Stimulated activated naive CD8-positive, alpha-beta T cell treated with anti-CD3 and anti-CD28 coated beads, Interleukin-15, Interleukin-2, amounts not matched to agents 100 U/mL and 50 U/mL, for 24 hours (primary cell): ENCODE measurements around the gene FOXRED1.
A peak's percentile ranks its signal among the peaks of the same experiment; 100 is the strongest.

Source experiments
- ATAC-seq: fragments of 150-1000 bp; cut with Tn5 transposase; one replicate; pipeline ENCODE4 v1.10.0; 2021
- DNase-seq: peaks from one replicate; pipeline ENCODE4 v3.0.0; 2021

FOXRED1 gene

GRCh38 chr11:126312961-126313360 lies 44.0 kb downstream of the FOXRED1 start:
- DNase-seq: no peak
- ATAC-seq: no peak

GRCh38 chr11:126313826-126314225 lies 44.9 kb downstream of the FOXRED1 start:
- ATAC-seq (no peak), DNase-seq (no peak)

GRCh38 chr11:126317432-126317755 lies 48.4 kb downstream of the FOXRED1 start:
- no peak for ATAC-seq

GRCh38 chr11:126317756-126318573 lies 49.0 kb downstream of the FOXRED1 start:
- ATAC-seq (peak; percentile 50), DNase-seq (peak; percentile 46)

More at GRCh38 chr11:126317432-126317755, 48.4 kb downstream of the FOXRED1 start:
- DNase-seq: no peak

GRCh38 chr11:126318574-126319373 lies 49.8 kb downstream of the FOXRED1 start:
- peak; percentile 29 for DNase-seq
- peak; percentile 83 for ATAC-seq

- no peak for DNase-seq
- ATAC-seq: no peak
Observed at GRCh38 chr11:126319374-126319740, 50.4 kb downstream of the FOXRED1 start.

GRCh38 chr11:126322996-126323395 lies 54.0 kb downstream of the FOXRED1 start:
- ATAC-seq (no peak), DNase-seq (no peak)

- no peak for ATAC-seq
- no peak for DNase-seq
Observed at GRCh38 chr11:126327281-126328000, 58.5 kb downstream of the FOXRED1 start.
